Myocyte (in vitro differentiated cells): ENCODE data around the gene GIPC2. TPM values are rescaled to one million over a fixed set of nuclear protein-coding genes. Genes with fewer than 3 reads are reported as not detected.
"Not testable (repeated sequence)": the region's sequence is repeated elsewhere in the genome, so short reads cannot be mapped to it uniquely, and the experiment has no call there.

Experiments used
- DNase-seq: peaks from one replicate; pipeline ENCODE4 v3.0.0-alpha.2; 2012; ENCODE audit warnings: low read depth
- total RNA-seq: library from RNA; depleted of rRNA; stranded (reverse); fragments of >200 nt; gene quantifications from 2 replicates; pipeline ENCODE4 v1.2.3, GENCODE V29; 2014

GIPC2 gene
- total RNA-seq, 1 donor from 2014 or later = 2.3 TPM

DNA sequence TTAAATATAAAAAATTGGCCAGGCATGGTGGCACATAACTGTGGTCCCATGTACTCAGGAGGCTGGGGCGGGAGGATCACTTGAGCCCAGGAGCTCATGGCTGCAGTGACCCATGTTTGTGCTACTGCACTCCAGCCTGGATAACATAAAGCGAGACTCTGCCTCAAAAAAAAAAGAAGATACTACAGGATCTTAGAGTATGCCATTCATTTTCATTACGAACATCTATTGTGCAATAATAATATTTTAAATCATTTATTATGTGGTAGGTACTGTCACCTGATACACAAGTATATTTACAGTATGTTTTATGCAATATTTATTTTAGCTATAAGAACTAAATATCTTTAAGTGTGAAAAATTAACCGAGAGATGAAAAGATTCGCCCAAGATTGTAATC lies 9.3 kb upstream of the GIPC2 start:
- no peak for DNase-seq

DNA sequence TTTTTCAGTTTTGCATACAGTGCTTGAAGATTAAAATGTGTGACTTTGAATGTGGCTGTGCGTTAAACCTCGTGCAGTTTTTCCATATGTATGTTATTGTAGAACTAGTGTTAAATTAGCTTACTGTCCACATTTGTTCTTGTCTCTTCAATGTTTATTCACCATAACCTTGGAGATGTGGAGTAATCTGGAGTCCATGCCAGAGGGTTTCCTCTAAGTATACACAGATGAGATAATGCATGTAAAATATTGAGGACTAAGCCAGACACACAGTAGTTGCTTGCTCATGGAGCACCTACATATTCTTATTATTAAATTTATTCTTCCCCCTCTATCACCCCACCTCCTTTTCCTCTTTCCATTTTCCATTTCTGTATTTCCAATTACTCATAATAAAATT lies 7.7 kb upstream of the GIPC2 start:
- DNase-seq = no peak

DNA sequence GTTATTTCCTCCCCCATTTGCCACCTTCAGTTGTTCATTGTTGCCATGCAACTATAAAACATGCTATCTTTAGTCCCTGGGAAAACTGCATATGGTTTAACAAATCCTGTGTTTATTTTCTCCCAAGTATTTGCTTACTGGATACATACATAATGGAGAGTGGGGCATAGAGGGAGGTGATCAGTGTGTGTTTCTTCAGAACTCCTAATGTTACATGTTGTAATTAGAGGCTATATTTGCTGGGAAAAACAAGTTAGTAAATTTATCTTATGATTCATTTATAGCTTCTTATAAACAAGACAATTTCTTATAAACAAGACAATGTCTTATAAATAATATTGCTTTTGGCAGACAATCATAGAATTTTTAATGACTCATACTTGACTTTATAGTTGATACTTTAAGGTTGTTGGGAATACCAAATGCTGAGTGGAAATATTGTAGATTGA lies 7.3 kb upstream of the GIPC2 start:
- peak; percentile 31 for DNase-seq

DNA sequence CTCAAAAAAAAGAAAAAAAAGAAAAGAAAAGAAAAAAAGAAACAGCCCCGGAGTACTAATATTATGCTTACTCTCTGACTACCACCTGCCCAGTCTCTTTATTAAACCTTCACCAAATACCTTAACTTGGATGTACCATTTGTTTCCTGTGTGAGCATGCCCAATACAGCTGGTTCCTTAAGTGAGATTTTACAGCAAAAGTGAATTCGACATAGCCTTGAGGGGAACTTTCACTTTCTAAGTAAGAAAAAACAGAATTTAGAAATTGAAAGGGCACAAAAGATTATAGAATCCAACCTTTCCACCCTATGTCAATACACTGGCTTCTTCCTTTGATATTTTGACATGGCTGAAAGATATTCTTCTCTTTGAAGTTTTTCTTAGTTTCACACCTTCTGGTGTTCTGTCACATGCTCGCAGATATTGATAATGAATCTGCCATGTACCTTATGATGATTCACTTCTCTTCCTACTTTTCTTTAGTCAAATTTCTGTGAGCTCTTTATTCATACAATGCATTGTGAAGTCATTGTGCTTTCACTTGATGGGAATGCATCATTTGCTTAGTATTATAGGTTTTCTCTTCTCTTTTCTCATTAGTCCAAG lies 5.2 kb upstream of the GIPC2 start:
- DNase-seq = no peak

DNA sequence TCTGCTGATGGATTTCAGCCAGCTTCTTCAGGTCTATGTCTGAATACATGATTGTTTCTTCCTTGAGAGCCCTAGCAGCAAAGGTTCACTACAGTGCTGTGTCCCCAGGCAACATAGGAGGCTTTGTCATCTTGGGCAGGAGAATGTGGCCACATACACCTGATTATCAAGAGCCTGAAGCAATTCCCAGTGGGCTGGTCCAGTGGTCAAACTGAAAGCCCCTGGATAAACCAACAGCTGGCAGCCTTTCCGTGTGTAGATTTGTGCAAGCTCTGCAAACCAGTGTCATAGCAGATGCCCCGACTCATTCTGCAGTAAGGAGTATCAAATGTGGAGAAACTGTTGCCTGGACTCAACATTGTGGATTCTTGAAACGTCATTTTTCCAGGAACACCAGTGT lies 2.3 kb upstream of the GIPC2 start:
- peak; percentile 67 for DNase-seq

DNA sequence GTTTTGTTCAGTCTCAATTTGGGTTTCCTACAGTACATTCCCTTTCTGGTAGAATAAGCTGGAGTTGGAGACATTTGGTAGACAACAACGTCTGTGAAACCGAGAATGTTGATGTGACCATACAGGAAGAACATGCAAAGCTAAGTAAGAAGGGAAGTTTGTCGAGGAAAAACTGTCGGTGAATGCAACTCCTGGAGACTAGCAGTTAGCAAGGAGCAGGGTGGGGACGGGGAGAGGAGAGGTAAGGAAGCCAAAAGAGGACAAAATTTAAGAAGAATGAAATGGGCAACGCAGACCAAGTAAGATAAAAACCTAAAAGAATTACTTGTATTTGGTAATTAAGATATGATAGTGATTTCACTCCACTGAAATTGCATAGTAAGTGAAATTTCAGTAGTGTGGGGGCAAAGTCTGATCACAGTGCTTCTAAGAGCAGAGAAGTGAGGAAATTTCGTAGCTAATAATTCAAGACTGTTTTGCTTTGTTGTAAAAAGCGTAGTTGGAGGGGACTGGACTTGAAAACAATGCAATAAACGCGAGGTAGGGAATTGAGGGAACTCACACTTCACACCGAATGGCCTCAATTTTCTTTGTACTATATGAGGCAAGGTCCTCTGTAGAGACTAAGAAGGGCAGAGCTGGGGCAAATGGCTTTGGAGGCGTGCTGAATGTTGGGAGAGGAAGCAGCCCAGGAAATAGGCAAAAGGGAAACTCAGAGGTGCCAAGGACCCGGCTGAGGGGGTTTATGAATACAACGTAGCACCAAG lies 787 bp upstream of the GIPC2 start:
- no peak for DNase-seq

DNA sequence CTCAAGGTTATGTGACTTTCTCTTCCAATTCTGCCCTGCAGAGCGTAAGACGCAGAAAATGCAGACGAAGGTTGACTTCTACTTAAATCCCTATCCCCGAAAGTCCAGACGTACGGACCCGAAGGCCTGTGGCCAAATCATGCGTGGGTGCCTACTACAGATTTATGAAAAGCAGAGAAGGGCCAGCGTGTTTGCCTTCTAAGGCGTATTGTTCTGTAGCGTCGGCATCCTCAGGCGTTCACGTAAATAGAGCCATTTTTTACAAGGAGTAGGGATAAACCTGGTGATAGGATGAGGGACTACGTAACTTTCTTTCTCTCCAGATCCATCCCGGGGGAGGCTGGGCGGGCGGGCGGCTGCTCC lies 222 bp upstream of the GIPC2 start:
- no peak for DNase-seq

DNA sequence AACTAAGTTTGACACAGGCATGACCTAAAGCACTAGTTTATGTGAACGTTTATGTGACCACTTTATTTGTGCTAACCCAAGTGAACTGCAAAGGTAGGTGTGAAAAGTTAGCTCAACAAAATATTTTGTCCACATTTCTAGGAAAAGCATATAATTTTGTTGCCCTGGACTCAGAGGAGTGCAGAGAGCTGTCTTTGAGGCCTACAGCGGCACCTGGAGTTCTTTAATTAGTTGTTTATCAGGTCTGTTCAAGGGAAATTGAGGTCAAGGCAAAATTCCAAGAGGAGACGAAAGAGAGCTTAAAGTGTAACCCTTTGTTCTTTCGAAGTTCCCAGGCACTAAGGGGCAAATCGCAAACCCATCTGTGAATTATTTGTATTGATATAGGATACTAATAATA lies 1.3 kb downstream of the GIPC2 start:
- DNase-seq = no peak

DNA sequence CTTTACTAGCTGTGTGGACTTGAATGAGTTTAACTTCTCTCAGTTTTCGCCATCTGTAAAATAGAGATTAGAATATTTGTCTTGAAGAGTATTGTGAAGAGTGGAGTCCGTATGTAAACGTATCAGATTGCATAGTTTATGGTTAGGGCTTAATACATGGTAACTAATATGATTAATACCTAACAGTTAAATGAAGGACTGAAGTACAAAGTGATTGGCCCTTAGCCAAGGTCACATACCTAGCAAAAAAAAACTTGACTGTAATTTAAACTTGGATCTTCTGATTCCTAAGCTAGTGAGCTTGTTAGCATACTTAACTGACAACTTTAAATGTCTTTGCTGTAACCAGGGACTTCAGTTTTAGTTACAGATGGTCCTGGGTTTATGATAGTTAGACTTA lies 1.9 kb downstream of the GIPC2 start:
- DNase-seq = no peak

DNA sequence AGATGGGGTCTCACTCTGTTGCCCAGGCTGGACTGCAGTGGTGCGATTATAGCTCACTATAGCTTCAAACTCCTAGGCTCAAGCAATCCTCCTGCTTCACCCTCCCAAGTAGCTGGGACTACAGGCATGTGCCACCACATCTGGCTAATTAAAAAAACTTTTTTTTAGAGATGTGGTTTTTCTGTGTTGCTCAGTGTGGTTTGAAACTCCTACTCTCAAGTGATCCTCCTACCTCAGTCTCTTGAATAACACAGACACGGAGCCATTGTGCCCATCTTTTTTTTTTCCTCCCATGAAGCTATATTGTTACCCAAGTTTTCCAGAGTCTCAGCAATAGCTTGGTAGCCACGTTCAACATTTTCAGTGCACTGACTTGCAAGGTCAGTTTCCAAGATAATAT lies 2.7 kb downstream of the GIPC2 start:
- DNase-seq = no peak

DNA sequence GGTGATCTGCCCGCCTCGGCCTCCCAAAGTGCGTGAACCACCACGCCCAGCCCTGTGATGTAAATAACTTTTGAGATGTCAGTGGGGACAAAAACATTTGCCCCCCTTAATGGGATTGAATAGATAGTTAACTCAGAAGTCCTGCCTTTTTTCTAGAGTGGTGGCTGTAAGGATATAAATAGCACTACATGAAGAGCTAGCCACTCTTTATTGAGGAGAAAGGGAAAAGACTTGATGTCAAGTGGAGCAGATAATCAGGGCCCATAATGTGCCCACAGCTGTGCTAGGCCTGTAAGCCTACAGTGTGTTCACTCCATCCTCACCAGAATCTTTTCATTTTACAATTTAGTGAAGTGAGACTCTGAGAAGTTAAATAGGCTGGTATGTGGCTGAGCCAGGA lies 3.6 kb downstream of the GIPC2 start:
- DNase-seq = no peak

DNA sequence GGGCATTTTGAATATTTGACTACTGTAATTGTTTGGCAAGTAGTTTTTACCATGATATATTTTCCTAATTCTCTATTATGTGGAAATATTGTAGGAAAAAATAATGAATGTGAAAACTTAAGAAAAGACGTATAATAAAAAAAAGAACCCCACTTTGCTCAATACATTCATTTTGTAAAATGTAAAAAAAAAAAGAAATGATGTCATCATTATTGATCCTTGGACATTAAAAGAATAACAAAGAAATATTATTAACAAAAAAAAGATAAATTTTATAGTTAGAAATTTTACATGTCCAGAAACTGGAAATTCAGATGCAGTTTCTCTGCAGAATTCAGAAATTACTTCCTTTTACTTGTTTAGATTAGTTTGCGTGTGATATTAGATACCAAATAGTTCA lies 5.2 kb downstream of the GIPC2 start:
- no peak for DNase-seq

DNA sequence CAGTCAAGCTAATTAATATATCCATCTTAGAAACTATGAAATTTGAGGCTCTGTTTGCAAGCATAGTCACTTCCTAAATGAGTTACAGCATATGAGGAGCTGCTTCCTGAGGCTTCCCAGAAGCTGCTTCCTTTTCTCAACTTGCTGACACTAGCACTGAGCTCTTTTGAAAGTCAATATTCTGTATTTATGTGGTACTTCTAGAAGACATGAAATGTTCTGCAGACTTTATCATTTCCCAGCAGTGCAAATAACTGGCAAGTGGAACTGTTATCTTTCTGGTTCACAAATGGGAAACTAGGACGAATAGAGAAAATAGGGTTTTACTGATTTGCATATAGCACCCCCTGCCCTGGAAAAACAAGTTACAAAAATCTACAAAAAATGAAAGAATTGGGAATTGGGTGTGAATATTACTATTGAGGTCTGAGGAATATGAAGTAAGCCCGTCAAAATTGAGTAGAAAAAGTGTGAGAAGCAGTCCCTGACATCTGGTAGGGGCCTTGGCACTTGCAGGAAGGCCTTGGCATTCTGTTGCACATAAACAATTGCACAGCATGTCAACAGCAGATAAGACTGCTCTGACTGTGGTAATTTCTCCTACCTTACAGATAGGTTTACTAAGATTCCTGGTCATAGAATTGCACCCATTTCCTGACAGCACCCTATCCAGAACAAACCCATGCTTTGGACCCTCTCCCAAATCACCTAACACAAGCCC lies 7.1 kb downstream of the GIPC2 start:
- no peak for DNase-seq

DNA sequence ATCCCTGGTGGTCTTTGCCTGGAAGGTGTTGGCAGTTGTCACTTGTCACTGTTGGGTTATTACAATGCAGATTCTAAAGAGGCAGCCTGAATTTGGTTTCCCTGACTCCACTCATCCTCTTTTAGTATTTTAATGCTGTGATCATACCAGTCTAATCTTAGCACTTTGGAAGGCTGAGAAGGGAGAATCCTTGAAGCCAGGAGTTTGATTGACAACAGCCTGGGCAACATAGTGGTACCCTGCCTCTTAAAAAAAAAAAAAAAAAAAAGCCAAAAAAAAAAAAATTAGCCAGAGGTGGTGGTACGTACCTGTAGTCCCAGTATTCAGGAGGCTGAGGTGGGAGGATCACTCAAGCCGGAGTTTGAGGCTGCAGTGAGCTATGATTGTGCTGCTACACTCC lies 7.7 kb downstream of the GIPC2 start:
- DNase-seq = no peak

DNA sequence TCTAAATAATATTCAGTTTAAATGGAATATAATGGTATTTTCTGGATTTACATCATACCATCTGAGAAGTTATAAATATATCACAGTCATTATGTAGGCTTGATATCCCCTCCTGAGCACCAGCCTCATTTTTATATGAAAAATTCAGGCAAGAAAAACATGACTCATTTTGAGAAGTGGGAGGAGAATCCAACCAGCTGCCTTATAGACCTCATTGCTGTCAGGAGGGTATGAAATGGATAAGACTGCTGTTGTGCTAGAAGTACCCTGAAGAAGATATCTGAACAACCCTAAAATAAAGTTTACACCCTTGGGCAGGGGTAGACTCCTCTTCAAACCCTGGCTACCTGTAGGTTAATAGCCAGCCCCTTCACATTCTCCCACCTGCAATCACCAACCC lies 8.8 kb downstream of the GIPC2 start:
- peak; percentile 52 for DNase-seq

DNA sequence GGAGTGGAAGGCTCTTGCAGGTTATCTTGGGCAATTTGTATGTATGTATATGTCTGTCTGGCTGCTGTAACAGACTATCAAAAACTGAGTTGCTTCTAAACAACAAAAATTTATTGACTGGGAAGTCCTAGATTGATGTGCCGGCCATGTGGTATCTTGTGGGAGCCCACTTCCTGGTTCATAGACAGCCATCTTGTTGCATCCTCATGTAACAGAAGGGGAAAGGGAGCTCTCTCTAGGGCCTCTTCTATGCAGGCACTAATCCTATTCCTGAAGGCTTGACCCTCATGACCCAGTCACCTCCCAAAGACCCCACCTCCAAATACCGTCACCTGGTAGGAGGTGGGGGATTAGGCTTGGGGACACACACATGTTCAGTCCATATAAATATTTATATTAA lies 9.2 kb downstream of the GIPC2 start:
- DNase-seq = no peak

DNA sequence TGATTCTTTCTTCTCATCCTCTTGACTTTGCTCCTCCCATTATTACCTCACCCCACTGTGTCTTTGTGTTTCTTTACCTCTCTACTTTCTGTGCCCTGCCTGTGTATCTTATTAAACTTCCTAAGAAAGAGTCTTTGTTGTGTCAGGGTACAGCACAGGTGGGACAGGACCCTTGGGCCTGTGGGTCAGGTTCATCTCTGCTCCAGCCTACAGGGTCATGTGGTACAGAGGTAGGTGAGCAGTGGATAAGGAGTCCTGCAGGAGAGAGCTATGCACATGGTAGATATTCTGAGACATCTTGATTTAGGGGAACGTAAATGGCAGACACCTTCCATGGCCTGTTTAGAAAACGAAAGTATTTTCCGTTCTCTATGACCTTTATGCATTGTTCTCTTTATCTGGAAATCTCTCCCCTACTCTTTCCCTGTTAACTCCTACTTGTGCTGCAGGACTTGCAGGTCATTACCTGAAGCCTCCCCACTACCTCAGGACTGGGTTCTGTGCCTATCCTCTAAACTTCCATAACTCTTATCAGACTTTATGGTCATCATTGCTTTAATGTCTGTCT lies 9.9 kb downstream of the GIPC2 start:
- DNase-seq = no peak

DNA sequence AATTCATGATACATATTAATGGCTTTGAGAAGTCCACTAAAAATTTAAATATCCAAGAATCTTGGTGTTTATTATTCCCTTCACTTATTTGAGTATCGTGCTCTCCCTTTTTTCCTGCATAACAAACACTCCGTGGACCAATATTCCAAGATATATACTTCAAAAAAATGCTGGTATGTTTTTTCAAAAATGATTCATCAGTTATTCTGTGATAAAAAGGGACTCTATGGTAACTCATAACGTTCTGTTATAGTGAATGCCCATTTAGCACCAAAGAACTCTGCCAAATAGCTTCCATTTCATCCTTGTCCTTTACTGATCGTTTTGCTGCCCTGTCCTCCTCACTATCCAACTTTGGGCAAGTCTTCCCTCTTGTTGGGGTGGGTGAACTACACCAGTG lies 12.9 kb downstream of the GIPC2 start:
- no peak for DNase-seq

DNA sequence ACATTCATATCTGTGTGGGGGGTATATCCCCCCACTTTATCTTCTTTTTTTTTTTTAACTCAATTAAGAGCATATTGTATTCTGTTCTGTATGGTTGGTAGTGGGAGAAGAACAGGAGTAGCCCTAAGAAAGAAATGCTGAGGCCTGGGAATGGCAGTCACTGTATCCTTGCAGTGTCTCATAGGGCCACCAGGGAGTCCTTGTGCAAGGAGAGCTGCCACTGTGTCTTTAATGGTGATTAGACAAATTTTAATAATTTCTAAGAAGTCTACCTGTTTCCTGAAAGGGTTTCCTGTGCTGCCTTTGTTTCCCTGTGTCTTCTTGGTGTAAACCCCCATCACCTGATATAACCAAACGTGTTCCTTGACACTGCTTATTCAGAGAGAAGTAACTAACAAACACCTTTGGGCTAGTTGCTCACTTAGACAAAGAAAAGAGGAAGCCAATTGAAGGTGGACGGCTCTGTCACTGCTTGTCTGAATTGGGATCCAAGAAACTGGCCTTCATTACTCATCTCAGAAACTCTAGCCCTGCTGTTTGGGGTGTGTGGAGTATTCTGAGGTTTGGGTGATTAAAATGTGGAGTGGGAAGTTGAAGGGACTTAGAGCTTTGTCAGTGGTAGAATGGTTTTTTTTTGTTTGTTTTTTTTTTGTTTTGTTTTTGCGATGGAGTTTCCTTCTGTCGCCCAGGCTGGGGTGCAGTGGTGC lies 15.2 kb downstream of the GIPC2 start:
- DNase-seq = peak; percentile 61

DNA sequence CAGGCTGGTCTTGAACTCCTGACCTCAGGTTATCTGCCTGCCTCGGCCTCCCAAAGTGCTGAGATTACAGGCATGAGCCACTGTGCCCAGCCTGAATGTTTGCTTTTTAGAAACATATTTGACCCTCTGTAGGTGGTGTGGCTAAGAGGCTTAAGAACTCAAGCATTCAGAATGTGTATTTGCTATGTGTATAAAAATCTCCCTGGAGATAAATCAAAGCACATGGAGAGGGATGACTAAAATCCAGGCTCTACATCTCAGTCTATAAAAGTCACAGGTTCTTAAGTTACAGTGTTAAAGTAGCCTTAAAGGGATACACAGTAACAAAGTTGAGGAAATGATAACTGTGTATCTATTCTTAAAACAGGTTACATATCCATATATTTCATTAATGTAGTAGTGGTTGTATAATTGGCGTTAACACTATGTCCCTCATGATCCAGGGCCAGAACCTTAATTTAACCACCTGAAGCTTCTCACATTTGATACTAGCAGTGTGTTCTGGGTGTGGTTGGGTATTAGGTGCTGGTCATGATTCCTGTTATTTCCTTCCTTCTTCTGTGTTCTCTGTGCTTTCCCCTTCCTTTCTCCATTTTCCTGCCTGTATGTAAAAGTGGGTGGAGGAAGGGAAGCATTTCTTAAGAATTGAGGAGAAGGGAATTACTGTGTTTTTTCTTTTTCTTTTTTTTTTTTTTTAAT lies 16.2 kb downstream of the GIPC2 start:
- DNase-seq = peak; percentile 82

DNA sequence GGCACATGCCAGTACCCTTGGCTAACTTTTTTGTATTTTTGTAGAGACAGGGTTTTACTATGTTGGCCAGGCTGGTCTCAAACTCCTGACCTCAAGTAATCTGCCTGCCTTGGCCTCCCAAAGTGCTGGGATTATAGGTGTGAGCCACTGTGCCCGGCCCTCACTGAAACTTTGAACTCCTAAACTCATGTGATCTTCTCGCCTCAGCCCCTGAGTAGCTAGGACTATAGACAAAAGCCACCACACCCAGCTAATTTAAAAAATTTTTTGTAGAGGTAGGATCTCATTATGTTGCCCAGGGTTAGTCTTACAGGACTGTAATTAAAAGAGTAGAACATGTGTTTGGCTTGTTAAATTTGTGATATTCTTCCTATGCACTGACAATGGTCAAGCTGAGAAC lies 19.1 kb downstream of the GIPC2 start:
- DNase-seq = not testable (repeated sequence)
